Measurements from ENCODE around the gene NKX1-2. TPM values are rescaled to one million over a fixed set of nuclear protein-coding genes. Genes with fewer than 3 reads are reported as not detected.
A peak's percentile ranks its signal among the peaks of the same experiment; 100 is the strongest.

NKX1-2 gene
- total and polyA plus RNA-seq, 2 of the 8 experiments (the other 6 are each of a cell fraction or from before 2014, with no cell fraction given), result 12.7 to 34.9 TPM

GRCh38 chr10:124450783-124451057 lies 885 bp upstream of the NKX1-2 start:
- DNase-seq (ENCODE audit: low read depth in 1 of 2, low spot score in 2 of 2), result no peak
- CTCF ChIA-PET (ENCODE audit: partially characterized antibody), result interaction anchor here (1.8 to 2.0 kb wide), 2 partner anchors 11 kb away, joined by 9 to 14 read pairs; partner anchors contain the start of gene LHPP

More at GRCh38 chr10:124450783-124451057, 885 bp upstream of the NKX1-2 start:
- H3K18ac ChIP-seq (ENCODE audit: extremely low read depth, low read length), result no peak overlapping the region
- no peak overlapping the region for H3K4ac ChIP-seq (replicated peaks; ENCODE audit: insufficient read length, low read depth, low read length)
- peaks cover 17 to 39% (median 31%) of the 10 kb centered on the region in 4 experiments for H3K4me1 ChIP-seq (replicated peaks in 1 of 4; ENCODE audit: control insufficient read depth in 3 of 4, insufficient read depth in 4 of 4, low read length in 3 of 4)
- WGBS, 2 experiments (ENCODE audit: extremely low coverage in 1 of 2, insufficient coverage in 1 of 2, insufficient read length in 1 of 2, insufficient replicate concordance in 2 of 2, low coverage in 1 of 2, low lambda C conversion rate in 2 of 2, missing lambda C conversion rate in 1 of 2), result 27% methylated on average over 5 of the region's 5 CpGs; no CpG with 5 or more reads in 1 of the 2 experiments
- no peak overlapping the region for H3K14ac ChIP-seq (ENCODE audit: insufficient read length)
- H3K4me3 ChIP-seq (ENCODE audit: extremely low read depth in 1 of 4, insufficient read depth in 2 of 4, low read depth in 3 of 4, low read length in 4 of 4), result peak overlapping the region; percentile 45 to 72 (median 61); a peak in 5 of 8 replicates
- H3K23ac ChIP-seq (ENCODE audit: insufficient read length), result no peak overlapping the region
- H3K36me3 ChIP-seq (ENCODE audit: control insufficient read depth in 2 of 4, insufficient read depth in 4 of 4, low read length in 3 of 4), result peaks cover 0 to 2% (median 0%) of the 10 kb centered on the region in 4 experiments; a peak in 1 of 8 replicates
- H3K9me3 ChIP-seq (ENCODE audit: insufficient read depth in 2 of 2, low read depth in 1 of 2, low read length in 1 of 2), result no peaks in the 10 kb centered on the region
- no peaks in the 10 kb centered on the region for H3K79me2 ChIP-seq (ENCODE audit: control insufficient read depth in 1 of 2, insufficient read depth in 2 of 2, low read length in 2 of 2)
- no peak overlapping the region for H3K56ac ChIP-seq (replicated peaks; ENCODE audit: insufficient read length, low read depth, low read length)
- peak overlapping the region; percentile 85 for H4K91ac ChIP-seq (replicated peaks; ENCODE audit: insufficient read length, low read length)
- FAIRE-seq, result no peak
- H2BK12ac ChIP-seq (ENCODE audit: low read depth, low read length), result no peak overlapping the region
- peak overlapping the region; percentile 40; the same call in 1 of the 2 replicates for H4K8ac ChIP-seq (ENCODE audit: extremely low read depth, insufficient read depth, low read length)
- no peak overlapping the region; the same call in 1 of the 2 replicates for H3K27ac ChIP-seq (ENCODE audit: low read depth, low read length)
- H4K20me1 ChIP-seq (replicated peaks in 1 of 2; ENCODE audit: control insufficient read depth in 1 of 2, insufficient read depth in 2 of 2, low read length in 2 of 2), result peaks cover 0 to 15% of the 10 kb centered on the region in 2 experiments
- peak overlapping the region; percentile 92 to 96 for H3K4me2 ChIP-seq (ENCODE audit: insufficient read depth in 1 of 2, low read depth in 2 of 2, low read length in 2 of 2)
- H2AK5ac ChIP-seq (ENCODE audit: low read depth, low read length), result no peak overlapping the region
- H2BK15ac ChIP-seq (ENCODE audit: low read length), result no peak overlapping the region
- peak overlapping the region; percentile 16; the same call in 1 of the 2 replicates for H2BK20ac ChIP-seq (ENCODE audit: low read length)
- TF ChIP-seq TAF7 (optimal IDR thresholded peaks at IDR 0.05; ENCODE audit: borderline replicate concordance, low read depth, low read length), result no peak
- TF ChIP-seq SUZ12 (IDR thresholded peaks at IDR 0.05; ENCODE audit: low read length), result peak; percentile 27; the same call in 1 of the 2 replicates
- no peak for TF ChIP-seq MAX (IDR thresholded peaks at IDR 0.05)
- no peak for TF ChIP-seq RNF2 (IDR thresholded peaks at IDR 0.05; ENCODE audit: borderline replicate concordance, low read depth, low read length, missing control alignments, poor library complexity, severe bottlenecking)
- TF ChIP-seq KDM1A (IDR thresholded peaks at IDR 0.05; ENCODE audit: borderline replicate concordance, low read length), result no peak
- TF ChIP-seq RAD21 (IDR thresholded peaks at IDR 0.05 in 1 of 2, conservative IDR thresholded peaks at IDR 0.05 in 1 of 2; ENCODE audit: low read depth in 2 of 2, low read length in 2 of 2), result no peak
- peak; percentile 3 for TF ChIP-seq KDM4A (IDR thresholded peaks at IDR 0.05; ENCODE audit: low read depth, low read length, severe bottlenecking)
- no peaks in the 10 kb centered on the region for H3K79me1 ChIP-seq (ENCODE audit: low read depth, low read length)
- peaks cover 1 to 50% (median 38%) of the 10 kb centered on the region in 4 experiments for H3K27me3 ChIP-seq (replicated peaks in 1 of 4; ENCODE audit: control insufficient read depth in 3 of 4, extremely low read depth in 1 of 4, insufficient read depth in 3 of 4, low read length in 3 of 4)
- H2BK120ac ChIP-seq (replicated peaks; ENCODE audit: low read depth, low read length), result peak overlapping the region; percentile 63
- POLR2A ChIA-PET (ENCODE audit: partially characterized antibody), result interaction anchor here (1.0 to 6.5 kb wide), 5 partner anchors 10 to 32 kb away, joined by 3 to 43 read pairs (median 13); partner anchors contain the start of genes LHPP and OAT
- no peak overlapping the region for H3K9ac ChIP-seq (replicated peaks in 1 of 4; ENCODE audit: extremely low read depth in 1 of 4, low read depth in 3 of 4, low read length in 3 of 4)
- no peak overlapping the region for H4K5ac ChIP-seq (ENCODE audit: insufficient read length, low read depth, low read length)
- H2AFZ ChIP-seq (ENCODE audit: low read length), result no peak overlapping the region
- peaks cover 23% of the 10 kb centered on the region for H3K23me2 ChIP-seq (ENCODE audit: low read depth, low read length)
- H2BK5ac ChIP-seq (ENCODE audit: low read depth, low read length), result no peak overlapping the region; the same call in 1 of the 2 replicates

Measured in H1 (cell line).